Stimulated activated CD8-positive, alpha-beta memory T cell treated with anti-CD3 and anti-CD28 coated beads, Interleukin-7, amount 100 ng/mL, for 48 hours (primary cell): Measurements from ENCODE around the gene TAF7L.

Experiments
- DNase-seq, 2 donors: peaks; one replicate each; pipeline ENCODE4 v3.0.0-alpha.2; 2020; ENCODE audit warnings: low read depth in 1 of 2; ENCODE audit errors: extremely low read depth in 1 of 2

Gene TAF7L

DNA sequence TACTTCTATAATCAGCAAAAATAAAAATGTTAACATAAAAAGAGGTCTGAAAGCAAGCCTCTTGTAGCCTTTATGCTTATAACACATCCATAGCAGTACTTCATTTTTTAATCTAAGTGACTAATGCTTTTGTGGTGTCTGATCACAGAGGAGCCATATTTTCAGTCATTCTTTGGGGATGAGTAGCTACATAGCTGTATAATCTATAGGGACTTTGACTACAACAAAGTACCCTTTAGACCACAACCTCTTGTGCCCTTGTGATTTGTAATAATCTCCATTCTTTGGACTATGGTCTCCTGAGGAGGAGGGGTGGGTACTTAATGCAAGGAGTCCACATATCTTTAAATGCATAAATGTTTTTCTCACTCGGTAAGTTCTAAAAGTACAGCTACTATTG lies 62.0 kb downstream of the TAF7L start:
- no peak for DNase-seq

DNA sequence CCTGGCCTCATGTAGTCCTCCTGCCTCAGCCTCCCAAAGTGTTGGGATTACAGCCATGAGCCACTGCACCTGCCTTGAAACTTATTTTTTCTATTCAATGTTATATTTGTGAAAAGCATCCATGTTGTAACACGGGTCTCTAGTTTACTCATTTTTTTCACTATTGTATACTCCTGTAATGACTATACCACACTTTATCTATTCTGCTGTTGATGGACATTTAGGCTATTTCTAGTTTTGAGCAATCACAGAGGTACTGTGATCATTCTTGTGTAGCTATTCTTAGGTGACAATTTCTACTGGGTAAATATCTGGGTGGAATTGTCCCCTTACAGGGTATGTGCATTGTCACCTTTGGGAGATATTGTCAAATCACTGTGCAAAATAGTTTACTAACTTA lies 67.9 kb downstream of the TAF7L start:
- no peak for DNase-seq

DNA sequence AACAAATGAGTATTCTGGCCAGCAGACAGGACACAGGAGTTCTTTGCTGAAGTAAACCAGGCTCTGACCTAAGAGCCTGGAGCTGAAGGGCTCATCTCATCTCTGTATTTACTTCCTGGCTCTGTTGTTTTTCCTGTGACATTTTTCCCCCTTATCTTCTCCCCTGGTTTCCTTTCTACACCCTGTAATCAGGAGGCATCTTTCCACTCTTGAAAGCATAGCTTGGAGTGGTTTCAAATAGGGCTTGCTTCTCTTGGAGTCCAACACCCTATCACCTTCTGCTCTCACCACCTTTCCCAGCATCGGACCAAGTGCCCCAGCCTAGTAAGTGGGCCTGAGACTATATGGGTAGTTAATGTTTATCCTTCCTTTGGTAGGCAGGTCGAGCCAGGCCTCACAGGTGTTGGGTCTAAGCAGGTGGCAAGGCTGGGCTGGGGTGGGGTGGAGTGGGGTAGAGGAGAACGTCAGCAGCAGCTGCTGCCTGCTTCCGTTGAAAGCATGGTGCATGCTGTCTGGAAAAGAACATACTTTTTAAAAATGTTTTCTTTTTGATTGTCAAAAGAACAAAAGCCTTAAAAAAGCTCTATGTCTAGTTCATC lies 70.4 kb downstream of the TAF7L start:
- DNase-seq, result no peak

DNA sequence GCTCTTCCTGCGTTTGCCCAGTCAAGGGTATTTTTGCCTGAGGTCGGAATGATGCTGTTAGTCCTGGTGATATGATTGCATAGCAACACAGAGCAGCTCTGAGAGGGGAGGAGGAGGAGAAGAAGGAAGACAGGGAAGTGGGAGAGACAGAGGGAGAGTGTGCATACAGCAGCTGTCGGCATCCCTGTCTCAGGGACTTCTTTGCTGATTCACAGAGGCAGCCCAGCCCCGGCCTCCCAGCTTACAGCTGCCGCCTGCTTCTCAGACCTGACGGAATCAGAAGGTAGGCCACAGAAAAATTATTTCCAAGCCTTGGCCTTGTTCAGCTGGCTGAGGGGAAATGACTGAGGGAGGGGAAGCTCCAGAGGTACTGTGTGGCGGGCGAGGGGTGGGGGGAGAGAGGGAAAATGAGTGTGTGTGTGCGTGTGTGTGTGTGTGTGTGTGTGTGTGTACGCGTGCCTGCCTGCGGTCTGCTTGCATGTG lies 71.2 kb downstream of the TAF7L start:
- DNase-seq, result no peak

DNA sequence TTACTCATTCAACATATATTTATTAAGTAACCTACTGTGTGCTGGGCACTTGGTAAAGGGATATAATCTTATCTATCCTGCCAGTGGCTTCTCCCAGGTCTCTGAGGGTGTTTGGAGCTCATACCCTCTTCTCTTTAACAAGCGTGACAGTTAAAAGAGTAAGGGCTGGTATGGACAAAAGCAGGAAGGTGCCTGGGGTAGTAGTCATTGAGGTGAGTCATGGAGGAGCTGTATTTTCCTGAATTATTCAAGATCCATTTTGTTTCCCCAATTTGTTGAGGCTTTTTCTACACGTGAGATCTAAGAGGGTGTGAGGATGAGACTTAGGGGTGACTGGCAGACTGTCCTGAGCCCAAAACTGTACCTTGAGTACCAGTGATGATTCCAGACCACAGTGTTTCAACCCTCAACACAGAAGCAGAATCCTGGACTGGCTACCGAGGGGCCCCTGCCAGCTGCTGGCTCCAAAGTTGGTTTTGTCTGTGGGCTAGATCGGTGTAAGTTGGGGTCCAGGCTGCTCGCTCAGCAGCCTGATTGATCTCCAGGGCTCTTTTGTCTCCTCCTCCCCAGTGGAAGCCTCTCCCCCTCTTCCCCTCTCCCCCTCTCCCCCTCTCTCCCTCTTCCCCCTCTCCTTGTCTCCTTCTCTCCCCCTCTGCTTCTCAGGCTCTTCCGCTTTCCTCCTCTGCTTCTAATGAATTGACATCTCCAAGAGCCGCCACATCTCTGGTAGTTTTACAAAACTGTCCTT lies 71.8 kb downstream of the TAF7L start, which contains the start of gene DRP2:
DRP2 (plus strand) TSS at position 671 of the 748 bp plus-strand sequence. CDS start 11,862 bp downstream, outside the sequence.
- DNase-seq, result no peak
